ENCODE measurements around the gene TTC13. TPM values are rescaled to one million over a fixed set of nuclear protein-coding genes. Genes with fewer than 3 reads are reported as not detected.
"Not testable (repeated sequence)": the region's sequence is repeated elsewhere in the genome, so short reads cannot be mapped to it uniquely, and the experiment has no call there.

The TTC13 gene
- total RNA-seq, 4 donors from 2014 or later, result 16.0 to 36.0 (median 22.7) TPM

- no peak for ATAC-seq
- in situ Hi-C loops (cut with MboI; ENCODE audit: low sequenced_read_pairs in 4 of 4), result no loop called here
- no peak overlapping the region for H3K4me3 ChIP-seq
- H3K27me3 ChIP-seq, result no peaks in the 10 kb centered on the region
- H3K9me3 ChIP-seq, result no peaks in the 10 kb centered on the region
- DNase-seq, result no peak
- TF ChIP-seq CTCF (IDR thresholded peaks at IDR 0.05 in 4 of 5, conservative IDR thresholded peaks at IDR 0.05 in 1 of 5) (no peak), POLR2A (IDR thresholded peaks at IDR 0.05) (no peak)
- H3K4me1 ChIP-seq, result no peaks in the 10 kb centered on the region
- no peaks in the 10 kb centered on the region for H3K36me3 ChIP-seq
- intact Hi-C loops (cut with DNase I; ENCODE audit: low total_unique reads), result no loop called here
- H3K27ac ChIP-seq, result no peak overlapping the region
These were observed 32.7 kb upstream of the TTC13 start for GRCh38 chr1:231011360-231011759.

GRCh38 chr1:231007535-231007934 lies 28.9 kb upstream of the TTC13 start:
- H3K4me1 ChIP-seq; ATAC-seq; H3K4me3 ChIP-seq; H3K27ac ChIP-seq; intact Hi-C loops (cut with DNase I; ENCODE audit: low total_unique reads); H3K27me3 ChIP-seq; H3K9me3 ChIP-seq; in situ Hi-C loops (cut with MboI; ENCODE audit: low sequenced_read_pairs in 4 of 4); DNase-seq; H3K36me3 ChIP-seq: not testable (repeated sequence)

GRCh38 chr1:231001892-231002291 lies 23.2 kb upstream of the TTC13 start:
- DNase-seq (no peak), ATAC-seq (no peak)
- TF ChIP-seq CTCF (IDR thresholded peaks at IDR 0.05 in 4 of 5, conservative IDR thresholded peaks at IDR 0.05 in 1 of 5) (no peak), POLR2A (IDR thresholded peaks at IDR 0.05) (no peak)
- peaks cover 3 to 46% of the 10 kb centered on the region in 2 donors for H3K36me3 ChIP-seq
- no peak overlapping the region for H3K4me3 ChIP-seq
- no peak overlapping the region for H3K27ac ChIP-seq
- no peaks in the 10 kb centered on the region for H3K27me3 ChIP-seq
- intact Hi-C loops (cut with DNase I; ENCODE audit: low total_unique reads) (no loop called here), in situ Hi-C loops (cut with MboI; ENCODE audit: low sequenced_read_pairs in 4 of 4) (no loop called here)
- H3K9me3 ChIP-seq, result no peaks in the 10 kb centered on the region
- H3K4me1 ChIP-seq, result no peaks in the 10 kb centered on the region

- peaks cover 3 to 59% of the 10 kb centered on the region in 2 donors for H3K36me3 ChIP-seq
- no peak for ATAC-seq
- no peaks in the 10 kb centered on the region for H3K27me3 ChIP-seq
- H3K4me3 ChIP-seq, result no peak overlapping the region
- TF ChIP-seq POLR2A (IDR thresholded peaks at IDR 0.05) (no peak), CTCF (IDR thresholded peaks at IDR 0.05 in 4 of 5, conservative IDR thresholded peaks at IDR 0.05 in 1 of 5) (no peak)
- H3K4me1 ChIP-seq, result no peaks in the 10 kb centered on the region
- H3K27ac ChIP-seq, result no peak overlapping the region
- in situ Hi-C loops (cut with MboI; ENCODE audit: low sequenced_read_pairs in 4 of 4), result no loop called here
- DNase-seq, result no peak
- H3K9me3 ChIP-seq, result no peaks in the 10 kb centered on the region
- intact Hi-C loops (cut with DNase I; ENCODE audit: low total_unique reads), result no loop called here
These were observed 22.0 kb upstream of the TTC13 start for GRCh38 chr1:231000639-231001038.

GRCh38 chr1:231000201-231000600 lies 21.5 kb upstream of the TTC13 start:
- TF ChIP-seq POLR2A (IDR thresholded peaks at IDR 0.05) (no peak), CTCF (IDR thresholded peaks at IDR 0.05 in 4 of 5, conservative IDR thresholded peaks at IDR 0.05 in 1 of 5) (no peak)
- DNase-seq, result no peak
- Histone ChIP-seq H3K36me3 (peaks cover 3 to 59% of the 10 kb centered on the region in 2 donors), H3K4me3 (no peak overlapping the region), H3K4me1 (no peaks in the 10 kb centered on the region), H3K27ac (no peak overlapping the region), H3K9me3 (no peaks in the 10 kb centered on the region), H3K27me3 (no peaks in the 10 kb centered on the region)
- intact Hi-C loops (cut with DNase I; ENCODE audit: low total_unique reads), result no loop called here
- in situ Hi-C loops (cut with MboI; ENCODE audit: low sequenced_read_pairs in 4 of 4), result no loop called here
- ATAC-seq, result no peak
